NK-92 (cell line): ENCODE data around the gene REG3A.

ENCODE experiments used
- DNase-seq: peaks from one replicate; lab custom pipeline; 2025; ENCODE audit not compliant: unreplicated experiment; lab: John Stamatoyannopoulos, UW

REG3A gene

GRCh38 chr2:79159653-79160052 is at the start of gene REG3A:
REG3A (minus strand) TSS chr2:79159753; CDS start chr2:79159405, 348 bp downstream.
- no peak for DNase-seq

- no peak for DNase-seq
Measured at GRCh38 chr2:79200762-79201161, 41.2 kb upstream of the REG3A start.

GRCh38 chr2:79191816-79192215 is 32.3 kb upstream of the REG3A start:
- DNase-seq, result no peak

- DNase-seq, result no peak
Measured at GRCh38 chr2:79191081-79191480, 31.5 kb upstream of the REG3A start.

GRCh38 chr2:79189465-79189864 is 29.9 kb upstream of the REG3A start:
- no peak for DNase-seq

- no peak for DNase-seq
Measured at GRCh38 chr2:79181617-79182016, 22.1 kb upstream of the REG3A start.

- DNase-seq, result no peak
Measured at GRCh38 chr2:79180092-79180491, 20.5 kb upstream of the REG3A start.

GRCh38 chr2:79179036-79179435 is 19.5 kb upstream of the REG3A start:
- DNase-seq, result no peak

- DNase-seq, result no peak
Measured at GRCh38 chr2:79178076-79178674, 18.6 kb upstream of the REG3A start.

- no peak for DNase-seq
Measured at GRCh38 chr2:79171348-79171958, 11.9 kb upstream of the REG3A start.

- DNase-seq, result no peak
Measured at GRCh38 chr2:79162801-79163200, 3.2 kb upstream of the REG3A start.

GRCh38 chr2:79162132-79162531 is 2.6 kb upstream of the REG3A start:
- no peak for DNase-seq

- no peak for DNase-seq
Measured at GRCh38 chr2:79159030-79159429, 523 bp downstream of the REG3A start.

GRCh38 chr2:79155826-79156476 is 3.6 kb downstream of the REG3A start:
- DNase-seq, result no peak

- DNase-seq, result no peak
Measured at GRCh38 chr2:79139423-79139822, 20.1 kb downstream of the REG3A start.

GRCh38 chr2:79138385-79138784 is 21.2 kb downstream of the REG3A start:
- no peak for DNase-seq

GRCh38 chr2:79131687-79132086 is 27.9 kb downstream of the REG3A start:
- no peak for DNase-seq

- no peak for DNase-seq
Measured at GRCh38 chr2:79129804-79130203, 29.7 kb downstream of the REG3A start.

GRCh38 chr2:79129260-79129659 is 30.3 kb downstream of the REG3A start:
- no peak for DNase-seq

GRCh38 chr2:79128406-79128805 is 31.1 kb downstream of the REG3A start:
- no peak for DNase-seq

GRCh38 chr2:79125721-79125985 is 33.9 kb downstream of the REG3A start:
- DNase-seq, result no peak

GRCh38 chr2:79124907-79125720 is 34.4 kb downstream of the REG3A start:
- no peak for DNase-seq
